ENCODE measurements around the gene GAK.

DNA sequence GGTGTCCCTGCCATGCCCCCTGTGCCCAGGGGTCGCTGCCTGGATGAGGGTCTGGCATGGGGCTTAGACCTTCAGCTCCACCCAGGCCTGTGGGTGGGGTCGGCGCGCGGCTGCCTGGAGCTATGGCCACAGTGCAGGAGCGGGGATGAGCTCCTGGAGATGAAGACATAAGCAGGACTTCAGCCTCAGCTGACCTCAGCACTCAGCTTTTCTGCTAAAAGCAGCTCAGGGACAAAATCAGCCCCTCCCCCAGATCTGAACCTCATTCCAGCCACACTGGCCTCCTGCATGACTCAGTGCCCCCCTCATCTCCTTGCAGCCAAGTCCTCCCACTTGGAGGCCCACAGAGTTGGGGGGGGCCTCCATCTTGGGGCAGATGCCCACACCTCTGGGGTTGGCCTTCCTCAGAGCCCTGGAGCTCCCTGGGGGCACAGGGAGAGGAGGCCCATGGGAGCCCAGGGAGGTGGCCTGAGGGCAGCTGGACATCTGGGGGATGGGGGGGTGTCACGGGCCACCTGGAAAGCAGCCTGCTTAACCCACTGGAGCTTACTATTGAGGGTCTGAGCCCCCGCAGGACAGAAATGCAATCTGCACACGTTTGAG, 86.8 kb downstream of the GAK start:
- no peak for TF ChIP-seq CTCF (IDR thresholded peaks at IDR 0.05)
- TF ChIP-seq POLR2A (IDR thresholded peaks at IDR 0.05), result no peak
- no peak for TF ChIP-seq POLR2AphosphoS5 (IDR thresholded peaks at IDR 0.05; ENCODE audit: insufficient read depth in 1 of 2, low read depth in 1 of 2)

All from vagina (tissue), 2 donors.